GM12878 (cell line): ENCODE measurements around the gene ZFP1. TPM values are rescaled to one million over a fixed set of nuclear protein-coding genes. Genes with fewer than 3 reads are reported as not detected.

Source experiments
- BCLAF1 ChIP-seq: fragments of 450-650 bp; IDR thresholded peaks from 2 replicates; pipeline ENCODE4 v1.6.1; 2017; ENCODE audit warnings: antibody characterized with exemption, mild to moderate bottlenecking, moderate library complexity
- CHD2 ChIP-seq: IDR thresholded peaks from 2 replicates; pipeline ENCODE4 v1.6.1; 2011; ENCODE audit warnings: low read depth, low read length, improper control_type of control experiment, borderline replicate concordance
- EED ChIP-seq: sonication (generic); IDR thresholded peaks from 2 replicates; pipeline ENCODE4 v1.6.1; 2016; ENCODE audit warnings: antibody characterized with exemption, low read depth
- HCFC1 ChIP-seq: fragments of 150-350 bp; IDR thresholded peaks from 2 replicates; pipeline ENCODE4 v1.6.1; 2014; ENCODE audit warnings: low read length
- HDAC6 ChIP-seq: fragments of 200-600 bp; sonication (generic); IDR thresholded peaks from one replicate; pipeline ENCODE4 v1.8.0; 2017; ENCODE audit warnings: antibody characterized with exemption; ENCODE audit not compliant: unreplicated experiment
- POLR2AphosphoS5 ChIP-seq: IDR thresholded peaks from 2 replicates; pipeline ENCODE4 v1.6.1; 2011; ENCODE audit warnings: mild to moderate bottlenecking, low read length, inconsistent platforms
- RCOR1 ChIP-seq: conservative IDR thresholded peaks from 2 replicates; pipeline ENCODE4 v1.6.1; 2012; ENCODE audit warnings: low read depth, low read length, improper control_type of control experiment
- RUNX3 ChIP-seq: IDR thresholded peaks from 2 replicates; pipeline ENCODE4 v1.6.1; 2012; ENCODE audit warnings: low read length, inconsistent platforms
- TCF3 ChIP-seq: IDR thresholded peaks from 2 replicates; pipeline ENCODE4 v1.6.1; 2012; ENCODE audit warnings: low read depth, mild to moderate bottlenecking, low read length, borderline replicate concordance; ENCODE audit not compliant: insufficient read depth
- WRNIP1 ChIP-seq: IDR thresholded peaks from 2 replicates; pipeline ENCODE4 v1.6.1; 2011; ENCODE audit warnings: low read depth, low read length, improper control_type of control experiment, borderline replicate concordance
- YBX1 ChIP-seq: fragments of 450-650 bp; IDR thresholded peaks from 2 replicates; pipeline ENCODE4 v1.6.1; 2016; ENCODE audit warnings: antibody characterized with exemption
- ZBTB4 ChIP-seq: fragments of 450-650 bp; formaldehyde crosslinking; IDR thresholded peaks from 2 replicates; pipeline ENCODE4 v1.4.0; 2022; ENCODE audit warnings: mild to moderate bottlenecking, moderate library complexity
- ZNF24 ChIP-seq: fragments of 450-650 bp; IDR thresholded peaks from 2 replicates; pipeline ENCODE4 v1.6.1; 2017; ENCODE audit warnings: antibody characterized with exemption, mild to moderate bottlenecking
- ZNF622 ChIP-seq: fragments of 450-650 bp; IDR thresholded peaks from 2 replicates; pipeline ENCODE4 v1.6.1; 2017; ENCODE audit warnings: mild to moderate bottlenecking, inconsistent platforms
- polyA plus RNA-seq, 11 experiments: library from polyadenylated mRNA; depleted of rRNA in 4 of 11; unstranded in 6 of 11; stranded (reverse) in 5 of 11; fragments of >200 nt; fragmentation: Nextera tagmentation in 4 of 11; fragmentation: Illumina TruSeq in 1 of 11; extraction: Ambion mirVana in 4 of 11; extraction: Trizol in 1 of 11; gene quantifications; 1 replicate in 1 of 11; 2 replicates in 10 of 11; pipeline versions ENCODE4 v1.2.1 to v1.2.3, GENCODE V29; 2011 to 2016; ENCODE audit warnings: inconsistent platforms in 2 of 11, missing spikeins in 2 of 11, low read depth in 1 of 11
- total RNA-seq, 4 experiments: library from RNA; depleted of rRNA in 3 of 4; stranded (reverse); fragments of >200 nt in 3 of 4; fragmentation: Illumina TruSeq in 1 of 4; extraction: Trizol in 1 of 4; gene quantifications; 2 replicates each; pipeline versions ENCODE4 v1.2.1 to v1.2.3, GENCODE V29; 2013 to 2021
- TF ChIP-seq, protein P1 (sequence below): IDR thresholded peaks from 2 replicates; pipeline ENCODE4 v1.6.1; 2011; ENCODE audit warnings: borderline replicate concordance, low read depth, mild to moderate bottlenecking, moderate library complexity, mixed read lengths, low read length; ENCODE audit not compliant: insufficient read depth; ENCODE audit errors: extremely low read length
- TF ChIP-seq, protein P2 (sequence below): fragments of 450-650 bp; IDR thresholded peaks from 2 replicates; pipeline ENCODE4 v1.6.1; 2017; ENCODE audit warnings: mild to moderate bottlenecking, moderate library complexity
- TF ChIP-seq, protein P3 (sequence below): IDR thresholded peaks from 2 replicates; pipeline ENCODE4 v1.6.1; 2011; ENCODE audit warnings: low read depth, low read length, improper control_type of control experiment, borderline replicate concordance

The ZFP1 gene
- total and polyA plus RNA-seq, 10 of the 15 experiments (the other 5 are each of a cell fraction or from before 2014, with no cell fraction given): 3.5 to 17.6 (median 14.7) TPM

GRCh38 chr16:75110637-75111513 lies 37.4 kb upstream of the ZFP1 start (continued):
- TF ChIP-seq, protein P1, sequence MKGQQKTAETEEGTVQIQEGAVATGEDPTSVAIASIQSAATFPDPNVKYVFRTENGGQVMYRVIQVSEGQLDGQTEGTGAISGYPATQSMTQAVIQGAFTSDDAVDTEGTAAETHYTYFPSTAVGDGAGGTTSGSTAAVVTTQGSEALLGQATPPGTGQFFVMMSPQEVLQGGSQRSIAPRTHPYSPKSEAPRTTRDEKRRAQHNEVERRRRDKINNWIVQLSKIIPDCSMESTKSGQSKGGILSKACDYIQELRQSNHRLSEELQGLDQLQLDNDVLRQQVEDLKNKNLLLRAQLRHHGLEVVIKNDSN: no peak
- TF ChIP-seq EED (0 out of 2 replicates have a peak, but pooled peaks have one; percentile 31), RUNX3 (peak; percentile 35), HDAC6 (no peak), WRNIP1 (no peak), TCF3 (no peak), ZBTB4 (no peak), POLR2AphosphoS5 (no peak), CHD2 (0 out of 2 replicates have a peak, but pooled peaks have one; percentile 13), ZNF622 (no peak), HCFC1 (no peak), YBX1 (no peak), ZNF24 (no peak), RCOR1 (no peak), BCLAF1 (no peak)
- TF ChIP-seq, protein P2, sequence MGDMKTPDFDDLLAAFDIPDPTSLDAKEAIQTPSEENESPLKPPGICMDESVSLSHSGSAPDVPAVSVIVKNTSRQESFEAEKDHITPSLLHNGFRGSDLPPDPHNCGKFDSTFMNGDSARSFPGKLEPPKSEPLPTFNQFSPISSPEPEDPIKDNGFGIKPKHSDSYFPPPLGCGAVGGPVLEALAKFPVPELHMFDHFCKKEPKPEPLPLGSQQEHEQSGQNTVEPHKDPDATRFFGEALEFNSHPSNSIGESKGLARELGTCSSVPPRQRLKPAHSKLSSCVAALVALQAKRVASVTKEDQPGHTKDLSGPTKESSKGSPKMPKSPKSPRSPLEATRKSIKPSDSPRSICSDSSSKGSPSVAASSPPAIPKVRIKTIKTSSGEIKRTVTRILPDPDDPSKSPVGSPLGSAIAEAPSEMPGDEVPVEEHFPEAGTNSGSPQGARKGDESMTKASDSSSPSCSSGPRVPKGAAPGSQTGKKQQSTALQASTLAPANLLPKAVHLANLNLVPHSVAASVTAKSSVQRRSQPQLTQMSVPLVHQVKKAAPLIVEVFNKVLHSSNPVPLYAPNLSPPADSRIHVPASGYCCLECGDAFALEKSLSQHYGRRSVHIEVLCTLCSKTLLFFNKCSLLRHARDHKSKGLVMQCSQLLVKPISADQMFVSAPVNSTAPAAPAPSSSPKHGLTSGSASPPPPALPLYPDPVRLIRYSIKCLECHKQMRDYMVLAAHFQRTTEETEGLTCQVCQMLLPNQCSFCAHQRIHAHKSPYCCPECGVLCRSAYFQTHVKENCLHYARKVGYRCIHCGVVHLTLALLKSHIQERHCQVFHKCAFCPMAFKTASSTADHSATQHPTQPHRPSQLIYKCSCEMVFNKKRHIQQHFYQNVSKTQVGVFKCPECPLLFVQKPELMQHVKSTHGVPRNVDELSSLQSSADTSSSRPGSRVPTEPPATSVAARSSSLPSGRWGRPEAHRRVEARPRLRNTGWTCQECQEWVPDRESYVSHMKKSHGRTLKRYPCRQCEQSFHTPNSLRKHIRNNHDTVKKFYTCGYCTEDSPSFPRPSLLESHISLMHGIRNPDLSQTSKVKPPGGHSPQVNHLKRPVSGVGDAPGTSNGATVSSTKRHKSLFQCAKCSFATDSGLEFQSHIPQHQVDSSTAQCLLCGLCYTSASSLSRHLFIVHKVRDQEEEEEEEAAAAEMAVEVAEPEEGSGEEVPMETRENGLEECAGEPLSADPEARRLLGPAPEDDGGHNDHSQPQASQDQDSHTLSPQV: no peak
- TF ChIP-seq, protein P3, sequence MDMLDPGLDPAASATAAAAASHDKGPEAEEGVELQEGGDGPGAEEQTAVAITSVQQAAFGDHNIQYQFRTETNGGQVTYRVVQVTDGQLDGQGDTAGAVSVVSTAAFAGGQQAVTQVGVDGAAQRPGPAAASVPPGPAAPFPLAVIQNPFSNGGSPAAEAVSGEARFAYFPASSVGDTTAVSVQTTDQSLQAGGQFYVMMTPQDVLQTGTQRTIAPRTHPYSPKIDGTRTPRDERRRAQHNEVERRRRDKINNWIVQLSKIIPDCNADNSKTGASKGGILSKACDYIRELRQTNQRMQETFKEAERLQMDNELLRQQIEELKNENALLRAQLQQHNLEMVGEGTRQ: no peak
